Kidney (tissue), 14 donors: ENCODE measurements around the gene RPS21. TPM values are rescaled to one million over a fixed set of nuclear protein-coding genes. Genes with fewer than 3 reads are reported as not detected.

ENCODE experiments used
- DNase-seq, 5 donors: peaks; one replicate each; pipeline ENCODE4 v3.0.0-alpha.2; 2013 to 2020
- FAIRE-seq: peaks from 2 replicates; lab custom pipeline; 2012; peaks lifted over from hg19 to GRCh38; lab: Jason Lieb, UNC
- H3K27ac ChIP-seq, 2 donors: one replicate each; pipeline ENCODE4 v1.7.0; 2013; ENCODE audit warnings: low read depth in 2 of 2, low read length in 2 of 2, inconsistent platforms in 1 of 2
- H3K27me3 ChIP-seq: one replicate; pipeline ENCODE4 v1.7.1; 2013; ENCODE audit warnings: low read length, inconsistent platforms; ENCODE audit not compliant: control insufficient read depth, insufficient read depth
- H3K36me3 ChIP-seq, 3 donors: one replicate each; pipeline versions ENCODE4 v1.7.0 to v1.7.1; 2013; ENCODE audit warnings: low read length in 3 of 3, control low read depth in 1 of 3, inconsistent platforms in 1 of 3; ENCODE audit not compliant: insufficient read depth in 3 of 3, control insufficient read depth in 2 of 3
- H3K4me1 ChIP-seq, 3 donors: one replicate each; pipeline versions ENCODE4 v1.7.0 to v1.7.1; 2013; ENCODE audit warnings: low read length in 3 of 3, inconsistent platforms in 1 of 3, low read depth in 1 of 3; ENCODE audit not compliant: control insufficient read depth in 2 of 3, insufficient read depth in 2 of 3
- H3K4me3 ChIP-seq, 3 donors: one replicate each; pipeline versions ENCODE4 v1.7.0 to v1.8.1; 2013; ENCODE audit warnings: low read length in 3 of 3, control low read depth in 1 of 3, inconsistent platforms in 1 of 3
- H3K9ac ChIP-seq, 3 donors: one replicate each; pipeline versions ENCODE4 v1.7.0 to v1.7.1; 2013; ENCODE audit warnings: low read length in 3 of 3, control low read depth in 1 of 3, inconsistent platforms in 1 of 3
- H3K9me3 ChIP-seq, 3 donors: one replicate each; pipeline versions ENCODE4 v1.7.0 to v1.7.1; 2013; ENCODE audit warnings: low read length in 3 of 3, control low read depth in 1 of 3, inconsistent platforms in 1 of 3; ENCODE audit not compliant: control insufficient read depth in 2 of 3, insufficient read depth in 1 of 3
- intact Hi-C: fragments of 100-400 bp; cut with DNase I; formaldehyde crosslinking; loops from one replicate; pipeline ENCODE4 v1.11.1; 2022
- polyA plus RNA-seq: library from polyadenylated mRNA; stranded (reverse); fragments of 350-450 nt; fragmentation: Illumina TruSeq; extraction: RNeasy Lipid Tissue Mini Kit (QIAGEN cat#74804); gene quantifications from one replicate; pipeline ENCODE4 v1.2.3, GENCODE V29; 2014; ENCODE audit warnings: low read depth, low replicate concordance; ENCODE audit not compliant: insufficient read depth
- total RNA-seq: library from RNA; stranded (reverse); fragmentation: NEBNext Ultra II Directional; extraction: Animal tissue kit (Norgen Biotek cat#: 25700); gene quantifications from one replicate; pipeline ENCODE4 v1.2.1, GENCODE V29; 2021
- TF ChIP-seq, protein P1 (sequence below): IDR thresholded peaks from 3 replicates; pipeline ENCODE4 v1.5.1; 2012; ENCODE audit warnings: mild to moderate bottlenecking, moderate library complexity, borderline replicate concordance; ENCODE audit not compliant: insufficient read depth; ENCODE audit errors: extremely low read depth
- donor health status: control.
- donor health status: control.
- donor health status: control.
- donor health status: control.
- donor health status: control.
- donor health status: DM: yes; HTN: yes; CAD: no.
- donor health status: Normal renal cell carcinoma (clear cell type).

The RPS21 gene
- total and polyA plus RNA-seq, 2 donors from 2014 or later, result 1,221 to 2,336 TPM

DNA sequence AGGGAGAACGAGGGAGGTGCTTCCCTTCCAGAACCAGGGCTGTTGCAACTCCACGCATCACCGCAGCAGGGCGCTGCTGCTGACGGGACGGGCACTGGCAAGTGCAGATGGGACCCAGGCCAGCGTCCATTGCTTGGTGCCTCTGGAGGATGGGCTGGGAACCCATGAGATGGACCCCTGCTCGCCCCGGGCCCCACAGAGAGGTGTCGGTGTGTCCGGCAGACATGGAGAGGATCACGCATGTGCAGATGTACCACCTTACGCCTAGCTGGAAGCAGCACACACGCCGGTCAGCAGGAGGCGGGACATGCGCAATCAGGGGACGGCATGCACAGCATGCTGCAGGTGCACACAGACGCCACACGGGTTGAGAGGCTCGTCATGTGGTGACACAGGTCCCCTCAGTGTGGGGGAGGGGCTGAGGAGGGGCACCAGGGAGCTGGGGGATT is 14.5 kb downstream of the RPS21 start:
- intact Hi-C loops, result no loop called here
- H3K4me1 ChIP-seq, result peaks cover 0 to 13% (median 9%) of the 10 kb centered on the region in 3 donors
- H3K9me3 ChIP-seq, result no peaks in the 10 kb centered on the region
- FAIRE-seq, result no peak
- no peak overlapping the region for H3K4me3 ChIP-seq
- no peak for DNase-seq
- no peak overlapping the region for H3K9ac ChIP-seq
- no peaks in the 10 kb centered on the region for H3K27me3 ChIP-seq
- TF ChIP-seq, protein P1, sequence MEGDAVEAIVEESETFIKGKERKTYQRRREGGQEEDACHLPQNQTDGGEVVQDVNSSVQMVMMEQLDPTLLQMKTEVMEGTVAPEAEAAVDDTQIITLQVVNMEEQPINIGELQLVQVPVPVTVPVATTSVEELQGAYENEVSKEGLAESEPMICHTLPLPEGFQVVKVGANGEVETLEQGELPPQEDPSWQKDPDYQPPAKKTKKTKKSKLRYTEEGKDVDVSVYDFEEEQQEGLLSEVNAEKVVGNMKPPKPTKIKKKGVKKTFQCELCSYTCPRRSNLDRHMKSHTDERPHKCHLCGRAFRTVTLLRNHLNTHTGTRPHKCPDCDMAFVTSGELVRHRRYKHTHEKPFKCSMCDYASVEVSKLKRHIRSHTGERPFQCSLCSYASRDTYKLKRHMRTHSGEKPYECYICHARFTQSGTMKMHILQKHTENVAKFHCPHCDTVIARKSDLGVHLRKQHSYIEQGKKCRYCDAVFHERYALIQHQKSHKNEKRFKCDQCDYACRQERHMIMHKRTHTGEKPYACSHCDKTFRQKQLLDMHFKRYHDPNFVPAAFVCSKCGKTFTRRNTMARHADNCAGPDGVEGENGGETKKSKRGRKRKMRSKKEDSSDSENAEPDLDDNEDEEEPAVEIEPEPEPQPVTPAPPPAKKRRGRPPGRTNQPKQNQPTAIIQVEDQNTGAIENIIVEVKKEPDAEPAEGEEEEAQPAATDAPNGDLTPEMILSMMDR, result no peak
- H3K36me3 ChIP-seq, result no peaks in the 10 kb centered on the region
- H3K27ac ChIP-seq, result no peak overlapping the region

GRCh38 chr20:62402456-62403150 is 15.7 kb downstream of the RPS21 start:
- Histone ChIP-seq H3K9ac (no peak overlapping the region), H3K4me3 (no peak overlapping the region), H3K4me1 (peaks cover 0 to 19% (median 11%) of the 10 kb centered on the region in 3 donors), H3K9me3 (no peaks in the 10 kb centered on the region), H3K36me3 (no peaks in the 10 kb centered on the region), H3K27ac (no peak overlapping the region), H3K27me3 (no peaks in the 10 kb centered on the region)
- intact Hi-C loops, result no loop called here
- TF ChIP-seq, protein P1, result no peak
- DNase-seq (no peak), FAIRE-seq (no peak)

- H3K27me3 ChIP-seq, result no peaks in the 10 kb centered on the region
- no peak overlapping the region for H3K4me3 ChIP-seq
- no peak overlapping the region for H3K9ac ChIP-seq
- TF ChIP-seq, protein P1, result no peak
- DNase-seq (no peak), FAIRE-seq (no peak)
- H3K4me1 ChIP-seq, result peaks cover 0 to 22% (median 11%) of the 10 kb centered on the region in 3 donors
- no peaks in the 10 kb centered on the region for H3K9me3 ChIP-seq
- intact Hi-C loops, result no loop called here
- H3K36me3 ChIP-seq, result no peaks in the 10 kb centered on the region
- H3K27ac ChIP-seq, result no peak overlapping the region
These were observed 16.4 kb downstream of the RPS21 start for GRCh38 chr20:62403331-62403730.
